ENCODE measurements around the gene PTGES2. TPM values are rescaled to one million over a fixed set of nuclear protein-coding genes. Genes with fewer than 3 reads are reported as not detected.
"Not testable (repeated sequence)": the region's sequence is repeated elsewhere in the genome, so short reads cannot be mapped to it uniquely, and the experiment has no call there.

Gene PTGES2
- total RNA-seq, 1 donor from 2014 or later, result 44.1 TPM

DNA sequence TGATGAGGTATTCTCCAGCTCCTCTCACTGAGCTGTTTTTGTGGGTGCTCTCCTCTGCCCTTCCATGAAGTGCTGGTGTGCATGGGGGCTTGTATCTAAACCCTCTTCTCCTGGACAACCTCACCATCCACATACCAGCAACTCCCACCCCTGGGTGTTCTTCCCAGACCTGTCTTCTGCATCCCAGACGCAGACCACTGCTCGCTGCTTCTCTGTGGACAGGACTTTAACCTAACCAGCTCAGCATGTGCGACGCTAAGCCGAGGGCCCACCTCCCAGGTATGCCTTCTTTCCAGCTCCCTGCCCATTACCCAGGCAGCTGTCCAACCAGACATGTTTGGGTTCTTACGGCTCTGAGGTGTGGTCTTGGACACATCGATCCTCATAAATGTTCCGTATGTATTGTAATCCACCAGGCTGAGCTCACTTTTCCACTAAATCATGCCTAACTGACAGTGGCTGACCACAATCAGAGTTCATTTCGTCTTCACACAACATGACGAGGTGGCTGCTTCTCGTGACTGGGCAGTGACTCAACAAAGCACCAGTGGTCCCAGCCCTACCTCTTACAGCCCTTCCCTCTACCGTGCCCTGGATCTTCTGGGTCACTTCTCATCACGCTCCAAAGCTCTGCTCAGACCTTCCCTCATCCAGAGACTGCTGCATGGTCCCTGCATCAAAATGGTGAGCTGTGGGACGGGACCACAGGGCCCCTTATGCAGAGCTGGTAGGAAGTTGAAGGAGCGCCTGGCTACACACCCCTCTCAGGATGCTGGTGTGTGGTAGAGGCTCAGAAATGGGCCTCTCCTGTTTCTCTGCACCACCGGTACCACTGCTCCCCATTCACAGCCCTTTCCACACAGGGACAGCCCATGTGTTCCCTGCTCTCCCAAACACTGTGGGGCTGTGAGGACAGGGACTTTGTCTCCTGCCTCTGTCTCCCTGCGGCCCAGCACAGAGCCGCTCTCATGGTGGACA, 9.6 kb upstream of the PTGES2 start:
- peaks cover 8% of the 10 kb centered on the region for H3K9me3 Mint-ChIP-seq (ENCODE audit: unreplicated experiment)
- H3K4me3 Mint-ChIP-seq (ENCODE audit: unreplicated experiment), result no peak overlapping the region
- Histone ChIP-seq H3K4me1 (ENCODE audit: insufficient read depth, low read length) (peaks cover 14% of the 10 kb centered on the region), H3K27me3 (ENCODE audit: insufficient read depth, low read length) (peaks cover 6% of the 10 kb centered on the region), H3K4me2 (ENCODE audit: low read length) (peak overlapping the region; percentile 47), H4K20me1 (ENCODE audit: insufficient read depth, low read length) (no peaks in the 10 kb centered on the region), H3K36me3 (ENCODE audit: insufficient read depth, low read length) (no peaks in the 10 kb centered on the region), H3K79me2 (ENCODE audit: insufficient read depth, low read length) (no peaks in the 10 kb centered on the region), H3K9ac (ENCODE audit: low read length) (no peak overlapping the region), H3K9me3 (ENCODE audit: insufficient read depth, low read depth, low read length) (peaks cover 5% of the 10 kb centered on the region), H3K4me3 (ENCODE audit: insufficient read depth, low read depth, low read length) (no peak overlapping the region), H2AFZ (ENCODE audit: low read depth, low read length) (peak overlapping the region; percentile 27), H3K27ac (ENCODE audit: low read depth, low read length) (no peak overlapping the region)
- no peak overlapping the region for H3K27ac Mint-ChIP-seq (ENCODE audit: unreplicated experiment)
- peak; percentile 95 for DNase-seq (ENCODE audit: low read depth)
- TF ChIP-seq, protein P1, sequence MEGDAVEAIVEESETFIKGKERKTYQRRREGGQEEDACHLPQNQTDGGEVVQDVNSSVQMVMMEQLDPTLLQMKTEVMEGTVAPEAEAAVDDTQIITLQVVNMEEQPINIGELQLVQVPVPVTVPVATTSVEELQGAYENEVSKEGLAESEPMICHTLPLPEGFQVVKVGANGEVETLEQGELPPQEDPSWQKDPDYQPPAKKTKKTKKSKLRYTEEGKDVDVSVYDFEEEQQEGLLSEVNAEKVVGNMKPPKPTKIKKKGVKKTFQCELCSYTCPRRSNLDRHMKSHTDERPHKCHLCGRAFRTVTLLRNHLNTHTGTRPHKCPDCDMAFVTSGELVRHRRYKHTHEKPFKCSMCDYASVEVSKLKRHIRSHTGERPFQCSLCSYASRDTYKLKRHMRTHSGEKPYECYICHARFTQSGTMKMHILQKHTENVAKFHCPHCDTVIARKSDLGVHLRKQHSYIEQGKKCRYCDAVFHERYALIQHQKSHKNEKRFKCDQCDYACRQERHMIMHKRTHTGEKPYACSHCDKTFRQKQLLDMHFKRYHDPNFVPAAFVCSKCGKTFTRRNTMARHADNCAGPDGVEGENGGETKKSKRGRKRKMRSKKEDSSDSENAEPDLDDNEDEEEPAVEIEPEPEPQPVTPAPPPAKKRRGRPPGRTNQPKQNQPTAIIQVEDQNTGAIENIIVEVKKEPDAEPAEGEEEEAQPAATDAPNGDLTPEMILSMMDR (IDR thresholded peaks at IDR 0.05; ENCODE audit: insufficient read depth, low read depth, low read length), result no peak
- TF ChIP-seq EZH2 (IDR thresholded peaks at IDR 0.05; ENCODE audit: insufficient read depth, low read length), result no peak
- H3K27me3 Mint-ChIP-seq (ENCODE audit: low read depth, unreplicated experiment), result peaks cover 28% of the 10 kb centered on the region
- H3K36me3 Mint-ChIP-seq (ENCODE audit: low read depth, unreplicated experiment), result no peaks in the 10 kb centered on the region
- peak; percentile 75 for FAIRE-seq
- peaks cover 4% of the 10 kb centered on the region for H3K4me1 Mint-ChIP-seq (ENCODE audit: low read depth, unreplicated experiment)

DNA sequence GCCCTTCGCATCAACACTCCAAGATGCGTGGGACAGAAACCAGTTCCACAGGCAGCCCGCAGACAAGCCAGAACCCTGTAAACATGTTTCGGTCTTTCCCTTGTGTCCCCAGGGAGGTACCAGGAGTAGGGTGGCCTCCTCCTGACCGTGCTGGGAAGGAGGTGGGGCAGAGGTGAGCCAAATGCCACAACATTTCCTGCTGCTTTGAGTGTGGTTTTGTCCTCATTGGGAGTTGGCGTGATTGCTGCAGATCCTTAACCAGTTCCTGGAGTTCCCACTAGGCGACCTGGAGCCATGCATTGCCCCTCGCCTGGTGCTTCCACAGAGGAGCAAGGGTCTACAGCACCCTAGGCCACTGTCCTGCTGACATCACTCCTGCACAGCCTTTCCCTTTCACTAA, 8.0 kb upstream of the PTGES2 start:
- peaks cover 14% of the 10 kb centered on the region for H3K4me1 ChIP-seq (ENCODE audit: insufficient read depth, low read length)
- FAIRE-seq; H3K4me2 ChIP-seq (ENCODE audit: low read length); DNase-seq (ENCODE audit: low read depth); H3K27ac Mint-ChIP-seq (ENCODE audit: unreplicated experiment); H3K4me3 Mint-ChIP-seq (ENCODE audit: unreplicated experiment); H3K9me3 Mint-ChIP-seq (ENCODE audit: unreplicated experiment); H3K27ac ChIP-seq (ENCODE audit: low read depth, low read length); H3K4me3 ChIP-seq (ENCODE audit: insufficient read depth, low read depth, low read length); H3K36me3 ChIP-seq (ENCODE audit: insufficient read depth, low read length); H3K9ac ChIP-seq (ENCODE audit: low read length); H3K36me3 Mint-ChIP-seq (ENCODE audit: low read depth, unreplicated experiment); H3K9me3 ChIP-seq (ENCODE audit: insufficient read depth, low read depth, low read length); H4K20me1 ChIP-seq (ENCODE audit: insufficient read depth, low read length); H3K4me1 Mint-ChIP-seq (ENCODE audit: low read depth, unreplicated experiment); H3K79me2 ChIP-seq (ENCODE audit: insufficient read depth, low read length); H2AFZ ChIP-seq (ENCODE audit: low read depth, low read length); H3K27me3 ChIP-seq (ENCODE audit: insufficient read depth, low read length): not testable (repeated sequence)
- H3K27me3 Mint-ChIP-seq (ENCODE audit: low read depth, unreplicated experiment), result peaks cover 28% of the 10 kb centered on the region

DNA sequence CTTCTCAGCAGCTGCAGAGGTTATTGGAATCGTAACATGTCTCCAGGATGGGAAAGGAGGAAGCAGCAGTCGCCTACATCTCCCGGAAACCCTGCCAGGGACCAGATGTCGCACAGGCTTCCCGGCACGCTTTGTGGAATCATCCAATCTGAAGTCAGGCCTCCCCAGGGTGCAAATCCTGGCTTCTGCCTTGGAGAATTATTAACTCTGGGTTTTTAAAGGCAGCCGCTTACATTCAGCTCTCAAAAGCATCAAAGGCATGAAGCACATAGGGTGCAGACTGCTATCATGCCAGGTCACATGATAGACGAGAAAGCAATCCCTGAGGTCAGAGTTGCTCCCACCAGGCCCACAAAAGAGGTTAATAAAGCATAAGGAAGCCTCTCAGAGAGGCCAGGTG, 4.6 kb upstream of the PTGES2 start:
- not testable (repeated sequence) for DNase-seq (ENCODE audit: low read depth); H3K4me1 Mint-ChIP-seq (ENCODE audit: low read depth, unreplicated experiment); H3K4me2 ChIP-seq (ENCODE audit: low read length)

DNA sequence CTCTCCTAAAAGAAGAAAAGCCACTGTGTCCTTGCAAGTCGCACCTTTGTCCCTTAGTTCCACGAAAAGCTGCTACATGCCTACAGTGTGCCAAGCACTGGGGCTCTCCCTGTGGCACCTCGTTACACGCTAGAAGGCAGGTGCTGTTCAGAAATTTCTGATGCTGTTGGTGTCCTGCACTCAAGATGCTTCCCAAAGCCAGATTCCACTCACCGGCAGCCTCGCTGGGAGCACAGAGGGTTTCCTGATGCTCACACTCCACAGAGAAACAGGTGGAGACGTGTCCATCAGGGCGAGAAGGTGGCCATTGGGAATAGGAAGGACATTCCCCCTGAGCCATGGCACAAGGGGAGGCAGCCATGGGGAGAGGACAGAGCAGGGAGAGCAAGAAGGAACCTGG, 3.8 kb upstream of the PTGES2 start:
- H3K4me3 Mint-ChIP-seq (ENCODE audit: unreplicated experiment); FAIRE-seq; H3K9me3 ChIP-seq (ENCODE audit: insufficient read depth, low read depth, low read length); H3K36me3 Mint-ChIP-seq (ENCODE audit: low read depth, unreplicated experiment); H4K20me1 ChIP-seq (ENCODE audit: insufficient read depth, low read length); H3K9ac ChIP-seq (ENCODE audit: low read length); H3K4me2 ChIP-seq (ENCODE audit: low read length); H3K4me1 ChIP-seq (ENCODE audit: insufficient read depth, low read length); H3K27ac Mint-ChIP-seq (ENCODE audit: unreplicated experiment); H2AFZ ChIP-seq (ENCODE audit: low read depth, low read length); H3K36me3 ChIP-seq (ENCODE audit: insufficient read depth, low read length); DNase-seq (ENCODE audit: low read depth); H3K4me3 ChIP-seq (ENCODE audit: insufficient read depth, low read depth, low read length); H3K4me1 Mint-ChIP-seq (ENCODE audit: low read depth, unreplicated experiment); H3K27ac ChIP-seq (ENCODE audit: low read depth, low read length); H3K27me3 ChIP-seq (ENCODE audit: insufficient read depth, low read length); H3K9me3 Mint-ChIP-seq (ENCODE audit: unreplicated experiment): not testable (repeated sequence)
- H3K27me3 Mint-ChIP-seq (ENCODE audit: low read depth, unreplicated experiment), result peaks cover 16% of the 10 kb centered on the region
- H3K79me2 ChIP-seq (ENCODE audit: insufficient read depth, low read length), result peaks cover 12% of the 10 kb centered on the region

More for the DNA sequence above, 4.6 kb upstream of the PTGES2 start:
- H3K9me3 ChIP-seq (ENCODE audit: insufficient read depth, low read depth, low read length); H3K9ac ChIP-seq (ENCODE audit: low read length); H3K9me3 Mint-ChIP-seq (ENCODE audit: unreplicated experiment); H3K27ac Mint-ChIP-seq (ENCODE audit: unreplicated experiment); FAIRE-seq; H2AFZ ChIP-seq (ENCODE audit: low read depth, low read length); H3K27me3 ChIP-seq (ENCODE audit: insufficient read depth, low read length); H3K4me3 ChIP-seq (ENCODE audit: insufficient read depth, low read depth, low read length); H3K4me3 Mint-ChIP-seq (ENCODE audit: unreplicated experiment); H3K79me2 ChIP-seq (ENCODE audit: insufficient read depth, low read length); H3K27ac ChIP-seq (ENCODE audit: low read depth, low read length); H3K36me3 Mint-ChIP-seq (ENCODE audit: low read depth, unreplicated experiment); H4K20me1 ChIP-seq (ENCODE audit: insufficient read depth, low read length); H3K36me3 ChIP-seq (ENCODE audit: insufficient read depth, low read length): not testable (repeated sequence)
- H3K4me1 ChIP-seq (ENCODE audit: insufficient read depth, low read length), result peaks cover 12% of the 10 kb centered on the region
- H3K27me3 Mint-ChIP-seq (ENCODE audit: low read depth, unreplicated experiment), result peaks cover 21% of the 10 kb centered on the region

DNA sequence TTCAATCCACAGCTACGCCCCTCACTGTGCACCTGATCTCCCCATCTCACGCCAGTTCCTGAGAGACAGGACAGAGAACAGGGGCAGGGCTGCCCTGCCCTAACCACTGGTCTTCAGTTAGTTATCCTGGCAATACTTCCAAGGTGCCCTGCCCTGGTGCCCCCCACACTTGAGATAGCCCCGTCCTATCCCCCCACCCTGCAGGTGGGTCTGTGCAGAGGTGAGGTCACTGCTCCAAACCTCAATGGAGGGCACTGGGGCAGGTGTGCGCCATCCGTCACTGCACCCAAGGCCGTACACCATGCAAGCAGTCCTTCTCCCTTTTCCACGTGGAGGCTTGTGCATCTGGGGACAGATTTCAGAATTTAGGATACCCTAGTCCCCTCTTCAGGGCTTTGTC, 3.1 kb upstream of the PTGES2 start:
- H3K36me3 ChIP-seq (ENCODE audit: insufficient read depth, low read length); H3K27ac Mint-ChIP-seq (ENCODE audit: unreplicated experiment); H3K9me3 Mint-ChIP-seq (ENCODE audit: unreplicated experiment); H3K9ac ChIP-seq (ENCODE audit: low read length); H4K20me1 ChIP-seq (ENCODE audit: insufficient read depth, low read length); FAIRE-seq; H3K4me1 Mint-ChIP-seq (ENCODE audit: low read depth, unreplicated experiment); H2AFZ ChIP-seq (ENCODE audit: low read depth, low read length); H3K4me3 Mint-ChIP-seq (ENCODE audit: unreplicated experiment); H3K36me3 Mint-ChIP-seq (ENCODE audit: low read depth, unreplicated experiment); H3K4me3 ChIP-seq (ENCODE audit: insufficient read depth, low read depth, low read length); H3K9me3 ChIP-seq (ENCODE audit: insufficient read depth, low read depth, low read length); H3K27ac ChIP-seq (ENCODE audit: low read depth, low read length); H3K27me3 ChIP-seq (ENCODE audit: insufficient read depth, low read length); H3K4me2 ChIP-seq (ENCODE audit: low read length); DNase-seq (ENCODE audit: low read depth): not testable (repeated sequence)
- peaks cover 19% of the 10 kb centered on the region for H3K79me2 ChIP-seq (ENCODE audit: insufficient read depth, low read length)
- peaks cover 14% of the 10 kb centered on the region for H3K27me3 Mint-ChIP-seq (ENCODE audit: low read depth, unreplicated experiment)
- peaks cover 12% of the 10 kb centered on the region for H3K4me1 ChIP-seq (ENCODE audit: insufficient read depth, low read length)
